MM.1S (cell line): ENCODE results near the gene ADGRD1.

ENCODE experiments used
- CTCF ChIP-seq: fragments of 300-600 bp; sonication (generic); IDR thresholded peaks from 2 replicates; pipeline ENCODE4 v1.5.1; 2016; ENCODE audit warnings: antibody characterized with exemption, low read length, mixed read lengths
- EZH2 ChIP-seq: fragments of 300-600 bp; sonication (generic); optimal IDR thresholded peaks from 2 replicates; pipeline ENCODE3; 2017; ENCODE audit warnings: low read depth, mild to moderate bottlenecking, antibody characterized with exemption, low read length, mixed read lengths
- EZH2phosphoT487 ChIP-seq: fragments of 300-600 bp; sonication (generic); IDR thresholded peaks from 2 replicates; pipeline ENCODE4 v1.6.1; 2018; ENCODE audit warnings: antibody characterized with exemption, low read length

GRCh38 chr12:130992448-130992847 is 38.7 kb downstream of the ADGRD1 start:
- TF ChIP-seq CTCF (no peak), EZH2 (no peak), EZH2phosphoT487 (no peak)
